Keratinocyte (primary cell): ENCODE results near the gene TTC16. TPM values are rescaled to one million over a fixed set of nuclear protein-coding genes. Genes with fewer than 3 reads are reported as not detected.

Experiments used
- DNase-seq: peaks from one replicate; pipeline ENCODE4 v3.0.0-alpha.2; 2011; ENCODE audit warnings: low read depth, missing footprints, low spot score
- FAIRE-seq: peaks from 2 replicates; lab custom pipeline; 2011; peaks lifted over from hg19 to GRCh38; lab: Jason Lieb, UNC
- H2AFZ ChIP-seq: 2 replicates; pipeline ENCODE4 v1.6.0; 2012; ENCODE audit warnings: low read length, control low read depth, inconsistent platforms; ENCODE audit not compliant: control insufficient read depth
- H3K27ac ChIP-seq: 2 replicates; pipeline ENCODE4 v1.5.1; 2011; ENCODE audit warnings: low read length; ENCODE audit not compliant: control insufficient read depth, insufficient read depth
- H3K27me3 ChIP-seq: 3 replicates; pipeline ENCODE4 v1.6.0; 2011; ENCODE audit warnings: low read length; ENCODE audit not compliant: control insufficient read depth, insufficient read depth; ENCODE audit errors: extremely low read depth
- H3K36me3 ChIP-seq, 2 experiments: 2 replicates in 1 of 2; 3 replicates in 1 of 2; pipeline ENCODE4 v1.5.1; 2011; ENCODE audit warnings: low read length in 2 of 2, mild to moderate bottlenecking in 1 of 2; ENCODE audit not compliant: control insufficient read depth in 2 of 2, insufficient read depth in 2 of 2; ENCODE audit errors: extremely low read depth in 1 of 2
- H3K4me1 ChIP-seq: 3 replicates; pipeline ENCODE4 v1.5.1; 2011; ENCODE audit warnings: low read length; ENCODE audit not compliant: control insufficient read depth, insufficient read depth; ENCODE audit errors: extremely low read depth
- H3K4me2 ChIP-seq: 3 replicates; pipeline ENCODE4 v1.6.0; 2011; ENCODE audit warnings: low read depth, low read length; ENCODE audit not compliant: control insufficient read depth, insufficient read depth; ENCODE audit errors: extremely low read depth
- H3K4me3 ChIP-seq, 3 experiments: fragments of 200-600 bp in 1 of 3; sonication (generic) in 1 of 3; 2 replicates in 2 of 3; 3 replicates in 1 of 3; pipeline ENCODE4 v1.5.1; 2011 to 2016; ENCODE audit warnings: low read length in 3 of 3, mild to moderate bottlenecking in 3 of 3, control low read depth in 2 of 3, inconsistent platforms in 1 of 3, low read depth in 1 of 3, mixed read lengths in 1 of 3, mixed run types in 1 of 3, moderate library complexity in 1 of 3; ENCODE audit not compliant: control insufficient read depth in 2 of 3, insufficient read depth in 2 of 3; ENCODE audit errors: extremely low read depth in 1 of 3
- H3K79me2 ChIP-seq: 2 replicates; pipeline ENCODE4 v1.6.0; 2012; ENCODE audit warnings: low read length; ENCODE audit not compliant: control insufficient read depth, insufficient read depth
- H3K9ac ChIP-seq: 3 replicates; pipeline ENCODE4 v1.6.0; 2011; ENCODE audit warnings: low read length; ENCODE audit not compliant: control insufficient read depth, insufficient read depth; ENCODE audit errors: extremely low read depth
- H3K9me1 ChIP-seq: 3 replicates; pipeline ENCODE4 v1.6.0; 2011; ENCODE audit warnings: low read length; ENCODE audit not compliant: control insufficient read depth, insufficient read depth; ENCODE audit errors: extremely low read depth
- H3K9me3 ChIP-seq: 2 replicates; pipeline ENCODE4 v1.5.1; 2012; ENCODE audit warnings: low read depth, low read length; ENCODE audit not compliant: control insufficient read depth
- H4K20me1 ChIP-seq: 3 replicates; pipeline ENCODE4 v1.6.0; 2011; ENCODE audit warnings: low read length; ENCODE audit not compliant: control insufficient read depth, insufficient read depth; ENCODE audit errors: extremely low read depth
- CTCF ChIP-seq, 3 experiments: IDR thresholded peaks in 1 of 3; conservative IDR thresholded peaks in 1 of 3; optimal IDR thresholded peaks in 1 of 3; 2 replicates in 2 of 3; 3 replicates in 1 of 3; pipeline versions ENCODE3 to v1.5.1; 2011; ENCODE audit warnings: low read length in 3 of 3, mild to moderate bottlenecking in 3 of 3, moderate library complexity in 2 of 3, control low read depth in 1 of 3, inconsistent platforms in 1 of 3; ENCODE audit not compliant: insufficient read depth in 2 of 3; ENCODE audit errors: extremely low read depth in 1 of 3
- EZH2 ChIP-seq: IDR thresholded peaks from one replicate; pipeline ENCODE4 v1.6.1; 2012; ENCODE audit warnings: inconsistent platforms, mild to moderate bottlenecking, low read length, moderate library complexity
- dilution Hi-C: fragments of 300-500 bp; cut with MboI; formaldehyde crosslinking; loops from one replicate; pipeline ENCODE4 v1.7.0; 2020; ENCODE audit warnings: low sequenced_read_pairs; ENCODE audit not compliant: extremely low pct_ligation_motif_present
- polyA plus RNA-seq, 5 experiments: library from polyadenylated mRNA; depleted of rRNA in 3 of 5; stranded (reverse) in 3 of 5; stranded (forward) in 1 of 5; unstranded in 1 of 5; fragments of >200 nt; gene quantifications; 1 replicate in 1 of 5; 2 replicates in 3 of 5; 3 replicates in 1 of 5; pipeline versions ENCODE4 v1.2.1 to v1.2.3, GENCODE V29; 2011 to 2012; ENCODE audit warnings: missing spikeins in 2 of 5, low read depth in 1 of 5, low replicate concordance in 1 of 5

Gene TTC16
- polyA plus RNA-seq, 1 donor (not counting 4 experiments of a cell fraction or from before 2014, with no cell fraction given) = not detected

GRCh38 chr9:127753622-127754021 lies 37.7 kb downstream of the TTC16 start:
- H3K4me2 ChIP-seq = no peak overlapping the region
- FAIRE-seq (no peak), DNase-seq (no peak)
- no peak overlapping the region for H3K4me3 ChIP-seq
- no peaks in the 10 kb centered on the region for H3K4me1 ChIP-seq
- no peaks in the 10 kb centered on the region for H4K20me1 ChIP-seq
- no peaks in the 10 kb centered on the region for H3K79me2 ChIP-seq
- no peak overlapping the region for H3K9ac ChIP-seq
- no peak overlapping the region for H2AFZ ChIP-seq
- H3K27me3 ChIP-seq = peaks cover 44% of the 10 kb centered on the region
- H3K27ac ChIP-seq = no peak overlapping the region
- no peaks in the 10 kb centered on the region for H3K9me1 ChIP-seq
- H3K9me3 ChIP-seq = no peaks in the 10 kb centered on the region
- no peaks in the 10 kb centered on the region for H3K36me3 ChIP-seq
- dilution Hi-C loops = no loop called here
- no peak for TF ChIP-seq EZH2

GRCh38 chr9:127754099-127755060 lies 38.5 kb downstream of the TTC16 start:
- DNase-seq = no peak
- Histone ChIP-seq H3K4me3 (no peak overlapping the region), H3K79me2 (no peaks in the 10 kb centered on the region)

More at GRCh38 chr9:127754099-127755060, 38.5 kb downstream of the TTC16 start:
- H4K20me1 ChIP-seq = no peaks in the 10 kb centered on the region
- H3K4me2 ChIP-seq = no peak overlapping the region
- FAIRE-seq = no peak
- dilution Hi-C loops = no loop called here
- H3K9me3 ChIP-seq = no peaks in the 10 kb centered on the region
- peaks cover 44% of the 10 kb centered on the region for H3K27me3 ChIP-seq
- H3K27ac ChIP-seq = no peak overlapping the region
- TF ChIP-seq CTCF (optimal IDR thresholded peaks at IDR 0.05 in 1 of 3, IDR thresholded peaks at IDR 0.05 in 1 of 3, conservative IDR thresholded peaks at IDR 0.05 in 1 of 3; ENCODE audit: extremely low read depth in 1 of 3, insufficient read depth in 2 of 3, low read length in 3 of 3) (no peak), EZH2 (peak; percentile 70)
- no peaks in the 10 kb centered on the region for H3K4me1 ChIP-seq
- H2AFZ ChIP-seq = no peak overlapping the region
- no peaks in the 10 kb centered on the region for H3K9me1 ChIP-seq
- H3K9ac ChIP-seq = no peak overlapping the region
- no peaks in the 10 kb centered on the region for H3K36me3 ChIP-seq
